ENCODE data around the gene ABHD17C.

ABHD17C gene

DNA sequence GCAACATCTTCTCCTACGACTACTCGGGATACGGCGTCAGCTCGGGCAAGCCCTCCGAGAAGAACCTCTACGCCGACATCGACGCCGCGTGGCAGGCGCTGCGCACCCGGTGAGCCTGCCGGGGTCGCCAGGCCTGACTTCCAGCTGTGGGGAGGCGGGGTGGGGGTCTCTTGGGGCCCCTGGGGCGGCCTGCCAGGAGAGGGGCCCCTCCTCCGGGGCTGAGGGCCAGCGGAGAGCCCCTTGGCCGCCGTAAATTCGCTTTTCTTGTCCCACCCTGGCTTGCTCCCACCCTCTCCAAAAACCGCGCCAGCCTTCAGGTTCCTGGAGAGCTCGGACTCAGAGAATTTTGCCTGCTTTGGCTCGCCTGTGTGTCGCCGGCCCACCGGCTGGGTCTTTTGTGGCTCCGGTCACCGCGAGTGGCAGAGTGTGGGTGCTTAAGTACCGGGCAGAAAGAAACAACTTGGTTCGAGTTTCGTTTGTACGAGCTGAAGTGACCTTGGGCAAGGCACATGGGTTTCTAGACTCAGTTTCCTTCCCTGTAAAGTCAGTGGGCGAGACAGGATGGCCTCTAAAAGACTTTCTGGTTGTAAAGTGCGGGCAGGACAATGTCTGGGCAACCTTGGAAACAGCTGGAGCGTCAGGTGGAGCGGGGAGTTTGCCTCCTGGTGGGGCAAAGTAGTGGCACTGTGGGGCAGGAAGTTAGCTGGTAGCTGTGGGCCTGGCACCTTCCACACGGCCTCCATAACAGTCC is 976 bp downstream of the ABHD17C start:
- Mint-ChIP-seq H3K36me3 (ENCODE audit: insufficient read depth) (no peaks in the 10 kb centered on the region), H3K4me1 (ENCODE audit: low read depth in 2 of 2) (peaks cover 13 to 30% of the 10 kb centered on the region in 2 donors), H3K9me3 (no peaks in the 10 kb centered on the region), H3K4me3 (peak overlapping the region; percentile 89), H3K27ac (peak overlapping the region; percentile 65 to 86), H3K27me3 (no peaks in the 10 kb centered on the region)
- DNase-seq (peak in 1 of 3 experiments; percentile 23), ATAC-seq (replicated peaks) (peak; percentile 30)

DNA sequence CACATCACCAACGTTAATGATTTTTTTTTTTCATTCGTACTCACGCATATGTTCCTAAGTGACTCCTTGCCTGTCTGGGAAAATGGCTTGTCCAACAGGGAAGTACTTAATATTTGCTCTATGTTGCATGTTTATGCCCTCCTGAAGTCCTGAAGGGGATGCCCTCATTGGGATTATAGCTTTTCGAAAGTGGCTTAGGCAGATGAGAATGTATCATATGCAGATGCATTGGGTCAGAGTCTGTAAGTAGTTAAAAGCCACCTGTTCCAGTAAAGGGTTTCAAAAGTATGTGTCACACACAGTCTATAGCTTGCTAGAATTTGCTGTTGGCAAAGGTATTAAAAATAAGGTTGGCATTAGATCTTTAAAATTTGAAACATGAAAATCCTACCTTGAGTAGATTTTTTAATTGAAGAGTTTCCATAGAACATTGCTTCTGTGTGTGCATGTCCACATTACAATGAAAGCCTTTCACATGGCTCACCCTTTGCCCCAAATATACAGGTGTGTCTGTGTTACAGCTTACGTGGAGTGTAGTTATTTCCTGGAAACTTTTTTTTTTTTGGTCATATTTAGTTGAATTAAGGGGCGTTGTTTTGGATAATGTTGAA is 2.1 kb downstream of the ABHD17C start:
- peaks cover 13 to 30% of the 10 kb centered on the region in 2 donors for H3K4me1 Mint-ChIP-seq (ENCODE audit: low read depth in 2 of 2)
- peak overlapping the region; percentile 89 for H3K4me3 Mint-ChIP-seq
- no peaks in the 10 kb centered on the region for H3K36me3 Mint-ChIP-seq (ENCODE audit: insufficient read depth)
- H3K27ac Mint-ChIP-seq = no peak overlapping the region
- no peak for DNase-seq
- H3K9me3 Mint-ChIP-seq = no peaks in the 10 kb centered on the region
- ATAC-seq (replicated peaks) = no peak
- no peaks in the 10 kb centered on the region for H3K27me3 Mint-ChIP-seq

DNA sequence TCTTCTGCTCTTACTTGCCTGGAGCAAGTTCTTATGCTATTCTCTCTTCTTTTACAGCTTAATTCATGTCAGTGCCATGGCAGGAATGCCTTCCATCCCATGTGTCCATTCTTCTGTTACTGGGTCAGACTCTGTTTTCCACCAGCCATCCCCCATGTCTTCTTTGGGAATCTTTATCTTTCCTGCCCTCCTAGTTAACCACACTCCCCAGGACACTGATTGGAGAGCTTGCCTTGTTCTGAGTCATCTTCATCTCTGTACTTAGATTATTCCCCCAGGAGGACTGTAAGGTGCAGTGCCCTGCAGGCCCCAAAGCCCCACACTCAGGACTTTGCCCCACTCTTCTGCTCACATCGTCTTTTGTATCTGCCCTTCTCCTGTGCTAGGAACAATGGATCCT is 3.6 kb downstream of the ABHD17C start:
- no peaks in the 10 kb centered on the region for H3K36me3 Mint-ChIP-seq (ENCODE audit: insufficient read depth)
- no peaks in the 10 kb centered on the region for H3K9me3 Mint-ChIP-seq
- DNase-seq (no peak), ATAC-seq (replicated peaks) (no peak)
- H3K27me3 Mint-ChIP-seq = no peaks in the 10 kb centered on the region
- no peak overlapping the region for H3K4me3 Mint-ChIP-seq
- peaks cover 13 to 30% of the 10 kb centered on the region in 2 donors for H3K4me1 Mint-ChIP-seq (ENCODE audit: low read depth in 2 of 2)
- no peak overlapping the region for H3K27ac Mint-ChIP-seq

DNA sequence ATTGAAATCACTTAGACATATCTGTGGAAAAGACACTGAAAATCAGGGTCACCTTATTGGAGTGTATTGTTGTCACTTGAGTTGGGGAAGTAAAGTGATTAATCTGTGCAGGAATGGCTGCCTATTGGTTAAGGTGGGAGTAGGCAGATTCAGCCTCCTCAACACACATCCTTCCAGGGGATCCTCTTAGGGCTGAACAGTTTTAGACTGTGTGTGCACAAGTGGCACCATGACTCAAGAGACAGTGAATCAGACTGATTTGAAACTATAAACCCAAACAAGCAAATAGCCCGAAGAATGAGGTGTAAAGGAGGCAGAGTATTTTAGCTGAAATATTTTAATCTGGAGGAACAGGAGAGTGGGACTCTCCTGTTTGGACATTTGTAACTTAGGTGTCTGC is 4.9 kb downstream of the ABHD17C start:
- Mint-ChIP-seq H3K4me1 (ENCODE audit: low read depth in 2 of 2) (peaks cover 11 to 37% of the 10 kb centered on the region in 2 donors), H3K36me3 (ENCODE audit: insufficient read depth) (no peaks in the 10 kb centered on the region), H3K27ac (no peak overlapping the region), H3K4me3 (no peak overlapping the region), H3K27me3 (no peaks in the 10 kb centered on the region), H3K9me3 (no peaks in the 10 kb centered on the region)
- DNase-seq = no peak
- no peak for ATAC-seq (replicated peaks)

DNA sequence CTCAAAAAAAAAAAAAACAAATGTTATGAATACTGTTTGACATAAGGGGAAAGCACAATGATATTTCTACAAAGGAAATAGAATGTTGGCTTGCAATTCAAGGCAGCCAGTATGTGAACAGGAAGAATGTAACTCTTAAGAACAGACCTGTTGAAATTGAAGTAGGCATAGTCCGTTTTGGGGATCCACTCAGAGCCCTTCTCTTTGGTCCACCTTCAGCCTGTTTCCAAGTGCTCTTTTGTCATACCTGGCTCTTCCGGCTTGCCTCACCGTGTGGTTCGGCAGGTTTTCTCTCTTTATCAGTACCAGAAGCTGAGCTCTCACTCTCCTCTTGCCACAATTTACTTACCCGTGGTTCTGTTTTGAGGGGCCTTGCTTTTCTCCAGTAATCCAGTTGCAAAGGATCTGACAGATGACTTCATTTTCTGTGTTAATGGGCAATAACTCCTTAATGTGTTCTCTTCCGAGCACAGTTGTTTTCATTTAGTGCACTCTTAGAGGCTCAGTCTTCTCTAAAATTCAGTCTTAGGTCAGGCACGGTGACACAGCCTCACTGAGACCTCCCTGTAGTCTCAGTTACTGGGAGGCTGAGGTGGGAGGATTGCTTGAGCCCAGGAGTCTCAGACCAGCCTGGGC is 6.7 kb downstream of the ABHD17C start:
- H3K27ac Mint-ChIP-seq = no peak overlapping the region
- peaks cover 5 to 30% of the 10 kb centered on the region in 2 donors for H3K4me1 Mint-ChIP-seq (ENCODE audit: low read depth in 2 of 2)
- no peaks in the 10 kb centered on the region for H3K27me3 Mint-ChIP-seq
- ATAC-seq (replicated peaks) = no peak
- H3K4me3 Mint-ChIP-seq = no peak overlapping the region
- no peaks in the 10 kb centered on the region for H3K36me3 Mint-ChIP-seq (ENCODE audit: insufficient read depth)
- DNase-seq = no peak
- H3K9me3 Mint-ChIP-seq = no peaks in the 10 kb centered on the region

DNA sequence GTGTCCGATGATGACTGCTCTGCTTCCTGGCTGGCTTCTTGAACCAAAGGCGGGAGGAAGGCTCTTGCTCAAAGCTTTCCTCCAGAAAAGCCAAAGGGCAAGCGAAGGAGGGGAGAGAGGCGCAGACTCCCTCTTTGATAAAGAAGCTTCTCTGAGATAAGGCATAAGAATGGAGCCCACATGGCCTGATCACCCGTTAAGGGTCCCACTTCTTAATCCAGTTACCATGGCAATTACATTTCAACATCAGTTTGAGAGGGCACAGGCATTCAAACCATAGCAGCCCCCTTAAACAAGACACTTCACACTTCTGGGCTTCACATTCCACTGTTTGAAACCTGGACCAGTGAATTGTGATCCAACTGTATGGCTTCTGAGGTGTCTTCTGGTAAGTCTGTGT is 8.0 kb downstream of the ABHD17C start:
- Mint-ChIP-seq H3K27ac (no peak overlapping the region), H3K4me3 (no peak overlapping the region)
- no peak for ATAC-seq (replicated peaks)

DNA sequence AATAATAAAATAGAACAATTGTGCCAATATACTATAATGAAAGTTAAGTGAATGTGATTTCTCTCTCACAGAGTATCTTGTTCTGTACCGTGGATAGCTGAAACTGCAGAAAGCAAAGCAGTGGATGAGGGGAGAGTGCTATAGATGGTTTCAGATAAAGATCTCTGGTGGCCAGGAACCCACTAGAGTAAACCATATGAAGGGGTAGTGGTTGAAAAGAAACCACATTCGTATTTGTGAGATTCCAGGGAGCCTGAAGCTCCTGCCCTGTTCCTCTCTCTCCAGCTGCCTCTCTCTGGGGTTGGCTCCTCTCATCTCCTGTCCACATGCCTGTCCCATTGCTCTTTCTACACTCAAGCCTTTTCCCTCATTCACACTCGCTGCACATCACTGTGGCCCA is 8.9 kb downstream of the ABHD17C start:
- DNase-seq = no peak
- Mint-ChIP-seq H3K27me3 (no peaks in the 10 kb centered on the region), H3K27ac (no peak overlapping the region), H3K9me3 (no peaks in the 10 kb centered on the region), H3K4me3 (no peak overlapping the region), H3K4me1 (ENCODE audit: low read depth in 2 of 2) (peaks cover 2 to 21% of the 10 kb centered on the region in 2 donors), H3K36me3 (ENCODE audit: insufficient read depth) (no peaks in the 10 kb centered on the region)
- ATAC-seq (replicated peaks) = no peak

More for the DNA sequence above, 8.0 kb downstream of the ABHD17C start:
- H3K27me3 Mint-ChIP-seq = no peaks in the 10 kb centered on the region
- peaks cover 2 to 25% of the 10 kb centered on the region in 2 donors for H3K4me1 Mint-ChIP-seq (ENCODE audit: low read depth in 2 of 2)
- DNase-seq = no peak
- no peaks in the 10 kb centered on the region for H3K36me3 Mint-ChIP-seq (ENCODE audit: insufficient read depth)
- H3K9me3 Mint-ChIP-seq = no peaks in the 10 kb centered on the region

DNA sequence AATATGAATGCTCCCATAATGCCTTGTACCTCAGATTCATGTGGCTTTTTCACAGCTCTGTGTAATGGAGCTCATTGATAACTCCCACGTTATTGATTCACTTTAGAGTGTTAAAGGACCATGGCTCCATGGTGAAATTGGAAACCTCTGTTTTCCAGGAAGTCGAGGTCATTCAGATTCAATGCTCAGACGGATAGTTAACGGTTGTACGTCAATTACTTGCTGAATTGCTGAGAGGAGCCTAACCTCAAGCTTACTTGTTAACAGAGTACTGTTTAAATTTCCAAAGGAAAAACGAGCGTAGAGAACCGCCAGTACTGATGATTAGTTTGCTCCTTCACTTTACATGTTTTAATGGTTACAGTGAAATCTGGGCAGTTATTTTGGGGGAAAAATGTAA is 11.1 kb downstream of the ABHD17C start:
- H3K9me3 Mint-ChIP-seq = no peaks in the 10 kb centered on the region
- H3K4me1 Mint-ChIP-seq (ENCODE audit: low read depth in 2 of 2) = peaks cover 7 to 11% of the 10 kb centered on the region in 2 donors
- H3K27me3 Mint-ChIP-seq = no peaks in the 10 kb centered on the region
- no peak for ATAC-seq (replicated peaks)
- no peak overlapping the region for H3K27ac Mint-ChIP-seq
- peaks cover 3% of the 10 kb centered on the region for H3K36me3 Mint-ChIP-seq (ENCODE audit: insufficient read depth)
- DNase-seq = no peak
- no peak overlapping the region for H3K4me3 Mint-ChIP-seq

DNA sequence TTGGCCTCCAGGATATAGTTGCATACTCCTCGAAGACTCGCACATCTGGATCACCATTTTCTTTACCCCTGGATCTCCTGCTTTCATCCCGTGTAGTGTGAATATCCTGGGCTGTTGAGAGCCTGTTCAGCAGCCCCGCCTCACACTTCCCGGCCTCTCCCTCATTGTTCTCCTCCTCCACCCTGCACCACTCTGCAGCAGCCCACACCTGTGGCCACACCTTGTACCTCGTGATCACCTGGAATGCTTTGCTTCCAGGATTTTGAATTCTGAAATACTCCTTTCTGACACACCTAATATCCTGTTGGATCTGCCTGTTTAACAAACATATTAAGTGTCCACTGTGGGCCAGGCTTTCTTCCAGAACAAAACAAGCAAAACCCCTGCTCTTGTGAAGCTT is 14.4 kb downstream of the ABHD17C start:
- DNase-seq (no peak), ATAC-seq (replicated peaks) (no peak)
- no peak overlapping the region for H3K27ac Mint-ChIP-seq
- H3K4me1 Mint-ChIP-seq (ENCODE audit: low read depth in 2 of 2) = peaks cover 9 to 11% of the 10 kb centered on the region in 2 donors
- peaks cover 3% of the 10 kb centered on the region for H3K36me3 Mint-ChIP-seq (ENCODE audit: insufficient read depth)
- H3K27me3 Mint-ChIP-seq = no peaks in the 10 kb centered on the region
- H3K4me3 Mint-ChIP-seq = no peak overlapping the region
- no peaks in the 10 kb centered on the region for H3K9me3 Mint-ChIP-seq

DNA sequence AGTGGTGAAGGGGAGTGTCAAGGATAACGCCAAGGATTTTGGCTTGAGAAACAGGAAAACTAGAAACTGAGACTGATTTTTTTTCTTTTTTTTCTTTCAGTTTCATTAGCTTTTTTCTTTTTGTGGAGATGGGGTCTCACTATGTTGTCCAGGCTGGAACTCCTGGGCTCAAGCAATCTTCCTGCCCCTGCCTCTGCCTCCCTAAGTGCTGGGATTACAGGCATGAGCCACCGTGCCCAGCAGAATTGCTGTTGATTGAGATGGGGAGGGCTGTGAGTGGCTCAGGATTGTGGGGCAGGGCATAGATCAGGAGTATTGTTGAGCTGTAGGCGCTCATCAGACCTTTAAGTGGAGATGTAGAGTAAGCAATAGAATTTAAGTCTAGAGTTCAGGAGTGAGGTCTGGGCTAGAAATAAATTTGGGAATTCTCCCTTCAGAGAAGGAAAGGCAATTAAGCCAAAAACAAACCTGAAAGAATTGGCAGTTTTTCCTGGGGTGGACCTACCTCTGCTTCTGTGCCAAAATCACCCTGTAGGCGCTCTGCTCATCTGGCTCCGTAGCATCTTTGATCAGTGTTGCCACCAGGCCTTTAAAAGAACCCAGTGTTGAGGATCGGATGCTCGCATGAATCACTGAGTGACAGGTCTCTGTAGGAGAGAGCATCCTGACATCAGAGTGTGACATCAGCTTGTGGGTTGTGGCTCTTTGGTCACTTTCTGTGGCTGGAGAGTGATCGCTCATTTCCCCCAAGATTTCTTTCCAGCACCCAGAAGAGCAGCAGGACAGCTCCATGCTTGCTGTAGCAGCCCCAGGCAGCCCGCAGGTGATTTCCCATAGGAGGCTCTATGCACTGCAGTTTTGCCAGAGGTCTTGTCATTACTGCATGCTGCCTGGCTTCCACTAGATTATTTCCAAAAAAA is 15.8 kb downstream of the ABHD17C start:
- no peak overlapping the region for H3K4me3 Mint-ChIP-seq
- H3K4me1 Mint-ChIP-seq (ENCODE audit: low read depth in 2 of 2) = peaks cover 9 to 15% of the 10 kb centered on the region in 2 donors
- H3K9me3 Mint-ChIP-seq = no peaks in the 10 kb centered on the region
- peaks cover 3% of the 10 kb centered on the region for H3K36me3 Mint-ChIP-seq (ENCODE audit: insufficient read depth)
- DNase-seq (no peak), ATAC-seq (replicated peaks) (no peak)
- H3K27me3 Mint-ChIP-seq = no peaks in the 10 kb centered on the region
- H3K27ac Mint-ChIP-seq = peak overlapping the region in 1 of 2 donors; percentile 21

DNA sequence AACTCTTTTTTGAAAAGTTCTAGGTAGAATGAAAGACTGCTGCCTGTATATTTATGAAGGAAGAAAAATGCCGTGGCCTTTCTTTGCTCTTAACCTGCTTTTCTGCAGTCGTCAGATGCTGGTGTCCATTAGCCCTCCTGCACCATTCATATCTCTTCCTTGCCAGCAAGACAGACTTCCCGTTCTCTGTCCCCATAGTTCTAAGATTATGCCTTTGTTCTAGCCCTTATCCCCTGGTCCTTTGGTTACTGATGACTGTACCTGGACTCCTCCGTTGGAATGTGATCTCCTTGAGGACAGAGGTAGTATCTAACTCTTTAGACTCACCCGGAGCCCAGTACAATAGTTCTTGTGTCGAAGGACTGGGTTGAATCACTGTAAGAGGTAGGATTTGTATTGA is 16.8 kb downstream of the ABHD17C start:
- H3K27me3 Mint-ChIP-seq = no peaks in the 10 kb centered on the region
- no peak for DNase-seq
- H3K9me3 Mint-ChIP-seq = no peaks in the 10 kb centered on the region
- H3K4me1 Mint-ChIP-seq (ENCODE audit: low read depth in 2 of 2) = peaks cover 9 to 15% of the 10 kb centered on the region in 2 donors
- peak overlapping the region in 1 of 2 donors; percentile 21 for H3K27ac Mint-ChIP-seq
- ATAC-seq (replicated peaks) = no peak
- H3K4me3 Mint-ChIP-seq = no peak overlapping the region
- H3K36me3 Mint-ChIP-seq (ENCODE audit: insufficient read depth) = peaks cover 3% of the 10 kb centered on the region

DNA sequence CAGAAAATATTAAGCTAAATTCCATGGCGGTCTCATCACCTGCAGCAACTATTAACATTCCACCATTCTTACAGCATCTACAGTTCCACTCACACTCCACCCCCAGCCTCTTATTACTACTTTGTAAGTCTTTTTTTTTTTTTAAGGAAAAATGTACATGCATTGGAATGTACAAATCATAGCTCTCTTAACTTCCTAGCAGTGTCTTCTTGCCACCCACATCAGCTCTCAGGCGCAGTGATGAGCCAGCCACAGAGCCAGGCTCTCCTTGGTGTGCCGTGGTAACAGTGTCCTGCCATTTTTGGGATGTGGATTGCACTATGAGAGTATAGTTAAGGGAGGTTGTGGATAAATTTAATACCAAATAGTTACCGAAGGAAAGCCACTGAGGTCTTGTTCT is 17.8 kb downstream of the ABHD17C start:
- H3K36me3 Mint-ChIP-seq (ENCODE audit: insufficient read depth) = peaks cover 3% of the 10 kb centered on the region
- no peak overlapping the region for H3K4me3 Mint-ChIP-seq
- H3K4me1 Mint-ChIP-seq (ENCODE audit: low read depth in 2 of 2) = peaks cover 5 to 15% of the 10 kb centered on the region in 2 donors
- H3K9me3 Mint-ChIP-seq = no peaks in the 10 kb centered on the region
- no peaks in the 10 kb centered on the region for H3K27me3 Mint-ChIP-seq
- DNase-seq = no peak
- no peak overlapping the region for H3K27ac Mint-ChIP-seq
- no peak for ATAC-seq (replicated peaks)

DNA sequence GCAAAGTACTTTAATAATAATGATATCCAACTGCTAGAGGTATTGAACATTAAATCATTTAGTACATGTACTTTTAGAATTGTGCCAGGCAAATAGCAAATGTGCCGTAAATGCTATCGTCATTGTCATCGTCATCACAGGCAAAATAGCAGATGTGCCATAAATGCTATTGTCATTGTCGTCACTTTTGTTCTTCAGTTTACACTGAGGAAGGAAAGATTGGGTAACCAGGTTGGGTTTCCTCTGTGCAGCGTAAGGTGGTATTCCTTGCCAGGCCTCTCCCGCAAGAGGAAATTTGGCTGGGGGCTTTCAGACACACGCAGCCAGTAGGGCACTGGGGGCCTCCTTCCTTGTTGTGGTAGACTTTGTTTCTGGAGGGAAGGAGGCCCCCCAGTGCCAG is 26.4 kb downstream of the ABHD17C start:
- Mint-ChIP-seq H3K27me3 (no peaks in the 10 kb centered on the region), H3K4me3 (no peak overlapping the region), H3K27ac (no peak overlapping the region), H3K36me3 (ENCODE audit: insufficient read depth) (no peaks in the 10 kb centered on the region), H3K9me3 (no peaks in the 10 kb centered on the region), H3K4me1 (ENCODE audit: low read depth in 2 of 2) (peaks cover 2 to 3% of the 10 kb centered on the region in 2 donors)
- DNase-seq (no peak), ATAC-seq (replicated peaks) (no peak)

Data from effector memory CD8-positive, alpha-beta T cell (primary cell).